ENCODE results near the gene GALNT13.

GALNT13 gene

GRCh38 chr2:154488801-154489200 lies 617.1 kb downstream of the GALNT13 start:
- Histone ChIP-seq H3K4me1 (ENCODE audit: control insufficient read depth, insufficient read depth, low read length) (no peaks in the 10 kb centered on the region), H3K27me3 (replicated peaks; ENCODE audit: control insufficient read depth, insufficient read depth, low read length) (no peaks in the 10 kb centered on the region), H3K9ac (ENCODE audit: low read length) (no peak overlapping the region), H3K36me3 (ENCODE audit: control insufficient read depth, insufficient read depth, low read length, severe bottlenecking) (no peaks in the 10 kb centered on the region), H3K9me3 (ENCODE audit: control insufficient read depth, low read length) (no peaks in the 10 kb centered on the region), H3K4me3 (ENCODE audit: low read length) (no peak overlapping the region)
- DNase-seq (ENCODE audit: low read depth), result no peak

DNA sequence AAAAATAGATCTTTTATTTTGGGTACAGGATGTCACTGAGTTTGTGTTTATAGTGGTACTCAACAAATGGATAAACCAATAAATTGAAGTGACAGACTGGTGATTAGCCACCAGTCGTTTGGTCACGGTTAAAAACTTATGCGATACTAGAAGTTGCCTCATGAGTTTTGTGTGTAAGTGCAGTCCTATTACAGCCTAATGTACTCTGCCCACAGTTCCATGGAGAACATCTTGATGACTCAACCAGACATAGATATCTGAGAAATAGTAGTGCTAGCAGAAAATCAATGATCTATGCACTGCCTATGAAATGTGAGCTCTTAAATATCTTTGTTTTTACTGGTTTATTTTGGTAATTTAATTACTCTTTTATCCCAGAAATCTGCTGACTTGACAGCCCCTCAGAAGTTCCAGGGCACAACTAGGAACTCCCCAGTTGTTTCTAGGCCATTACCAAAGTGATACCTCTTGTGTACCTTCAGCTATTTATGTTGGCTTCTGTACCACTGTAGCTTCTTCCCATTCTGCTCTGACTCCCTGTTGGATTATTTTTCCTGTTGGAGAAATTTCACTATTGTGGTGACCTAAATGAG lies 617.6 kb downstream of the GALNT13 start:
- Histone ChIP-seq H3K9ac (ENCODE audit: low read length) (no peak overlapping the region), H3K4me1 (ENCODE audit: control insufficient read depth, insufficient read depth, low read length) (no peaks in the 10 kb centered on the region), H3K9me3 (ENCODE audit: control insufficient read depth, low read length) (no peaks in the 10 kb centered on the region), H3K27me3 (replicated peaks; ENCODE audit: control insufficient read depth, insufficient read depth, low read length) (no peaks in the 10 kb centered on the region), H3K36me3 (ENCODE audit: control insufficient read depth, insufficient read depth, low read length, severe bottlenecking) (no peaks in the 10 kb centered on the region), H3K4me3 (ENCODE audit: low read length) (no peak overlapping the region)
- DNase-seq (ENCODE audit: low read depth), result no peak

DNA sequence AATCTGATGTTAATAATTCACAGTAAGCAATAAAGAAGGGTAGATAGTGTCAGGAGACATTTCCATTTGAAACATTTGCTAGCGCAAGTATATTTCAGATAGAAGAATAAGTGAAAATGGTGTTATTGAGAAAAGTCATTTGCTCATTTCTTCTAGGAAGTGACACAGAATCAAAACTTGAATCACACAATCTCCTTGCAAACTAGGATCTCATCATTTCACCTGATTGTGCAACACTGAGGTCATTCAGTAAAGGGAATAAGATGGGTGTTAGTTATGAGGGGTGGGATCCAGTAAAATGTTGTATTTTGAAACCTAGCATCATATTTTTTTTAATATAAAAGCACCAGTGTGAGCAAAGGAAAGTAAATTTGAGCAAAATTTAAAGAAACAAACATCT lies 618.8 kb downstream of the GALNT13 start:
- Histone ChIP-seq H3K9me3 (ENCODE audit: control insufficient read depth, low read length) (no peaks in the 10 kb centered on the region), H3K4me3 (ENCODE audit: low read length) (no peak overlapping the region), H3K4me1 (ENCODE audit: control insufficient read depth, insufficient read depth, low read length) (no peaks in the 10 kb centered on the region), H3K36me3 (ENCODE audit: control insufficient read depth, insufficient read depth, low read length, severe bottlenecking) (no peaks in the 10 kb centered on the region), H3K9ac (ENCODE audit: low read length) (no peak overlapping the region), H3K27me3 (replicated peaks; ENCODE audit: control insufficient read depth, insufficient read depth, low read length) (no peaks in the 10 kb centered on the region)
- DNase-seq (ENCODE audit: low read depth), result no peak

GRCh38 chr2:154495455-154495868 lies 623.7 kb downstream of the GALNT13 start:
- DNase-seq (ENCODE audit: low read depth), result no peak
- no peaks in the 10 kb centered on the region for H3K27me3 ChIP-seq (replicated peaks; ENCODE audit: control insufficient read depth, insufficient read depth, low read length)
- H3K4me3 ChIP-seq (ENCODE audit: low read length), result no peak overlapping the region
- no peaks in the 10 kb centered on the region for H3K4me1 ChIP-seq (ENCODE audit: control insufficient read depth, insufficient read depth, low read length)
- H3K9me3 ChIP-seq (ENCODE audit: control insufficient read depth, low read length), result no peaks in the 10 kb centered on the region
- H3K9ac ChIP-seq (ENCODE audit: low read length), result no peak overlapping the region
- H3K36me3 ChIP-seq (ENCODE audit: control insufficient read depth, insufficient read depth, low read length, severe bottlenecking), result no peaks in the 10 kb centered on the region

DNA sequence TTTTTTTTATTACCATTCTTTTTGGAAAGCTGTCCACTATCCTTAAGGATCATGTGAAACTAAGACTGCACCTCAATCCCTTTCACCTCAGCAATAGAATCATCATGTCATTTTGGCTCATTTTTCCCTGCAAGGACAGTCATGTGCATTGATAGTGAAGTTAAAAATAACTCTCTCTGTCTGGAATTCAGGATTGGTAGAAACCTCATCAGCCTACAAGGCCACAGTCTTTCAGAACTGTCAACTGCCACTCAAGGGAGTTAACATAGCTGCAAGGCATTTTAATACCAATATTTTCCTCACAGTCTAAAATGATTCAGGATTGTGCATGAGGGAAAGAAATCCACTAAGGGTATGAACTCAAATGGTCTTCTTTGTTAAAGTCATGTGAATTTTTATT lies 625.3 kb downstream of the GALNT13 start:
- H3K36me3 ChIP-seq (ENCODE audit: control insufficient read depth, insufficient read depth, low read length, severe bottlenecking), result no peaks in the 10 kb centered on the region
- no peaks in the 10 kb centered on the region for H3K27me3 ChIP-seq (replicated peaks; ENCODE audit: control insufficient read depth, insufficient read depth, low read length)
- no peak overlapping the region for H3K9ac ChIP-seq (ENCODE audit: low read length)
- H3K4me1 ChIP-seq (ENCODE audit: control insufficient read depth, insufficient read depth, low read length), result no peaks in the 10 kb centered on the region
- H3K4me3 ChIP-seq (ENCODE audit: low read length), result no peak overlapping the region
- no peaks in the 10 kb centered on the region for H3K9me3 ChIP-seq (ENCODE audit: control insufficient read depth, low read length)
- DNase-seq (ENCODE audit: low read depth), result no peak
